ENCODE results near the gene NFKBIA.

DNA sequence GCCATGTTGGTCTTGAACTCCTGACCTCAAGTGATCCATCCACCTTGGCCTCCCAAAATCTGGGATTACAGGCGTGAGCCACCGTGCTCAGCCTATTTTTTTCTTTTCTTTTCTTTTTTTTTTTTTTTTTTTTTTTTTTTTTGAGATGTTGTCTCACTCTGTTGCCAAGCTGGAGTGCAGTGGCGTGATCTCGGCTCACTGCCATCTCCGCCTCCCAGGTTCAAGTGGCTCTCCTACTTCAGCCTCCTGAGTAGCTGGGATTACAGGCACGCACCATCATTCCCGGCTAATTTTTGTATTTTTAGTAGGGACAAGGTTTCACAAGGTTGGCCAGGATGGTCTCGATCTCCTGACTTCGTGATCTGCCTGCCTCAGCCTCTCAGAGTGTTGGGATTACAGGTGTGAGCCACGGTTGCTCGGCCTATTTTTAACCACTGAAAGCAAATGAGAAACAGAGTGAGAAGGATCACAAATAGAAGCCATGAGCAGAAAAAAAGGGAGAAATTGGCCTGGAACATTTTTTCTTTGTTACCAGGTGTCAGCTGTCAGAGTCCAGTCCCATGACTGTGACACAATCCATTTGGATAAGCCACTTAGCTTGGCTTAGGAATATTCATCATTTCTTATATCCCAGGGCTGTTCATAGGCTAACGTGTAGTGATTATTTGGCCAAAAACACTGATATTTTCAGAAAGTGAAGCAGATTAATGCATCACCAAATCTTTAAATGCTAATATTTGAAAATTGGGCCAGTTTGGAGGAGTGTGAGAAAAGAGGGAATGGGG, 7.9 kb upstream of the NFKBIA start:
- TF ChIP-seq, protein P1, sequence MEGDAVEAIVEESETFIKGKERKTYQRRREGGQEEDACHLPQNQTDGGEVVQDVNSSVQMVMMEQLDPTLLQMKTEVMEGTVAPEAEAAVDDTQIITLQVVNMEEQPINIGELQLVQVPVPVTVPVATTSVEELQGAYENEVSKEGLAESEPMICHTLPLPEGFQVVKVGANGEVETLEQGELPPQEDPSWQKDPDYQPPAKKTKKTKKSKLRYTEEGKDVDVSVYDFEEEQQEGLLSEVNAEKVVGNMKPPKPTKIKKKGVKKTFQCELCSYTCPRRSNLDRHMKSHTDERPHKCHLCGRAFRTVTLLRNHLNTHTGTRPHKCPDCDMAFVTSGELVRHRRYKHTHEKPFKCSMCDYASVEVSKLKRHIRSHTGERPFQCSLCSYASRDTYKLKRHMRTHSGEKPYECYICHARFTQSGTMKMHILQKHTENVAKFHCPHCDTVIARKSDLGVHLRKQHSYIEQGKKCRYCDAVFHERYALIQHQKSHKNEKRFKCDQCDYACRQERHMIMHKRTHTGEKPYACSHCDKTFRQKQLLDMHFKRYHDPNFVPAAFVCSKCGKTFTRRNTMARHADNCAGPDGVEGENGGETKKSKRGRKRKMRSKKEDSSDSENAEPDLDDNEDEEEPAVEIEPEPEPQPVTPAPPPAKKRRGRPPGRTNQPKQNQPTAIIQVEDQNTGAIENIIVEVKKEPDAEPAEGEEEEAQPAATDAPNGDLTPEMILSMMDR (IDR thresholded peaks at IDR 0.05), result no peak
- TF ChIP-seq, protein P2, sequence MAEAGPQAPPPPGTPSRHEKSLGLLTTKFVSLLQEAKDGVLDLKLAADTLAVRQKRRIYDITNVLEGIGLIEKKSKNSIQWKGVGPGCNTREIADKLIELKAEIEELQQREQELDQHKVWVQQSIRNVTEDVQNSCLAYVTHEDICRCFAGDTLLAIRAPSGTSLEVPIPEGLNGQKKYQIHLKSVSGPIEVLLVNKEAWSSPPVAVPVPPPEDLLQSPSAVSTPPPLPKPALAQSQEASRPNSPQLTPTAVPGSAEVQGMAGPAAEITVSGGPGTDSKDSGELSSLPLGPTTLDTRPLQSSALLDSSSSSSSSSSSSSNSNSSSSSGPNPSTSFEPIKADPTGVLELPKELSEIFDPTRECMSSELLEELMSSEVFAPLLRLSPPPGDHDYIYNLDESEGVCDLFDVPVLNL (CRISPR knock-in tag; IDR thresholded peaks at IDR 0.05; ENCODE audit: borderline replicate concordance, low read depth), result no peak
- TF ChIP-seq MYBL2 (CRISPR knock-in tag; IDR thresholded peaks at IDR 0.05), result no peak
- TF ChIP-seq, protein P3, sequence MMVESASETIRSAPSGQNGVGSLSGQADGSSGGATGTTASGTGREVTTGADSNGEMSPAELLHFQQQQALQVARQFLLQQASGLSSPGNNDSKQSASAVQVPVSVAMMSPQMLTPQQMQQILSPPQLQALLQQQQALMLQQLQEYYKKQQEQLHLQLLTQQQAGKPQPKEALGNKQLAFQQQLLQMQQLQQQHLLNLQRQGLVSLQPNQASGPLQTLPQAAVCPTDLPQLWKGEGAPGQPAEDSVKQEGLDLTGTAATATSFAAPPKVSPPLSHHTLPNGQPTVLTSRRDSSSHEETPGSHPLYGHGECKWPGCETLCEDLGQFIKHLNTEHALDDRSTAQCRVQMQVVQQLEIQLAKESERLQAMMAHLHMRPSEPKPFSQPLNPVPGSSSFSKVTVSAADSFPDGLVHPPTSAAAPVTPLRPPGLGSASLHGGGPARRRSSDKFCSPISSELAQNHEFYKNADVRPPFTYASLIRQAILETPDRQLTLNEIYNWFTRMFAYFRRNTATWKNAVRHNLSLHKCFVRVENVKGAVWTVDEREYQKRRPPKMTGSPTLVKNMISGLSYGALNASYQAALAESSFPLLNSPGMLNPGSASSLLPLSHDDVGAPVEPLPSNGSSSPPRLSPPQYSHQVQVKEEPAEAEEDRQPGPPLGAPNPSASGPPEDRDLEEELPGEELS (CRISPR knock-in tag; IDR thresholded peaks at IDR 0.05), result no peak
- no peak for TF ChIP-seq ESRRA (CRISPR knock-in tag; IDR thresholded peaks at IDR 0.05; ENCODE audit: borderline replicate concordance)
- TF ChIP-seq, protein P4, sequence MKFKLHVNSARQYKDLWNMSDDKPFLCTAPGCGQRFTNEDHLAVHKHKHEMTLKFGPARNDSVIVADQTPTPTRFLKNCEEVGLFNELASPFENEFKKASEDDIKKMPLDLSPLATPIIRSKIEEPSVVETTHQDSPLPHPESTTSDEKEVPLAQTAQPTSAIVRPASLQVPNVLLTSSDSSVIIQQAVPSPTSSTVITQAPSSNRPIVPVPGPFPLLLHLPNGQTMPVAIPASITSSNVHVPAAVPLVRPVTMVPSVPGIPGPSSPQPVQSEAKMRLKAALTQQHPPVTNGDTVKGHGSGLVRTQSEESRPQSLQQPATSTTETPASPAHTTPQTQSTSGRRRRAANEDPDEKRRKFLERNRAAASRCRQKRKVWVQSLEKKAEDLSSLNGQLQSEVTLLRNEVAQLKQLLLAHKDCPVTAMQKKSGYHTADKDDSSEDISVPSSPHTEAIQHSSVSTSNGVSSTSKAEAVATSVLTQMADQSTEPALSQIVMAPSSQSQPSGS (CRISPR knock-in tag; IDR thresholded peaks at IDR 0.05; ENCODE audit: borderline replicate concordance, low read depth), result no peak
